GM18517 (cell line): ENCODE measurements around the gene UBXN1.
"Not testable (repeated sequence)": the region's sequence is repeated elsewhere in the genome, so short reads cannot be mapped to it uniquely, and the experiment has no call there.

Experiments
- ATAC-seq: cut with Tn5 transposase; IDR thresholded peaks from one replicate; pipeline ENCODE4 v1.9.1; 2021; ENCODE audit warnings: mild to moderate bottlenecking, moderate library complexity; ENCODE audit not compliant: unreplicated experiment

Gene UBXN1

DNA sequence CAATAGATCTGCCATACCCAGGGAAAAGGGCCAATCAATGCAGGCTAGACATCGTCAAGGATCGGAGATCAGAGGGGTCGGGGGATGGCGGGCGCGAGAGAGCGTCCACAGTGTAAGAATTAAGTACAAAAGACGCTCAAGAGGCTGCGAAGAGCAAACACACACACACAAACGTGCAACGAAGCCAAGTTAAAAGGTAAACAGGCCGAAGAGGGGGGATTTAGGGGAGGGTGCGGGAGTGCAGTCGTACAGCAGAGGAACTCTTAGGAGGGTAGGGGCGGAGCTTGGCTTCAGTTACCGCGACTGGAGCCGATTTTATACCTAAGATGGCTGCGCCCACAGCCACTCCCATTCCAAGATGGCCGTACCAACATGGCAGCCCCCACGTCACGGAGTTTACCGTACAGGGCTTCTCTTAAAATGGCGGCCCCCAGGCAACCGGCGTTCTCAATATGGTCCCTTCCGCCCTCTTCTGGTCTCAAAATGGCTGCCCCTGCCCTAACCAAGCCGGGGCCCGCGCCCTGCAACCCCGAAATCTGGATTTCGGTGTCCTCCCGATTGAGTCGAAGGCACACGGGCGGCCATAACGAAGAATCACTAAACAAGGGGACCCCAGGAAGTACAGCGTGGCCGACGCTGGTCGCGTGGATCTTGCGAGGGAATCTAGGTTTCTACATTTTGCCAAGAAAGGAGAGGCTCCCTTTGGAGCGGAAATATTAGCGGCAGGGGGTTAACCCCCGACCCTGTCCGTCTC lies 30.6 kb upstream of the UBXN1 start:
- ATAC-seq = peak; percentile 70

DNA sequence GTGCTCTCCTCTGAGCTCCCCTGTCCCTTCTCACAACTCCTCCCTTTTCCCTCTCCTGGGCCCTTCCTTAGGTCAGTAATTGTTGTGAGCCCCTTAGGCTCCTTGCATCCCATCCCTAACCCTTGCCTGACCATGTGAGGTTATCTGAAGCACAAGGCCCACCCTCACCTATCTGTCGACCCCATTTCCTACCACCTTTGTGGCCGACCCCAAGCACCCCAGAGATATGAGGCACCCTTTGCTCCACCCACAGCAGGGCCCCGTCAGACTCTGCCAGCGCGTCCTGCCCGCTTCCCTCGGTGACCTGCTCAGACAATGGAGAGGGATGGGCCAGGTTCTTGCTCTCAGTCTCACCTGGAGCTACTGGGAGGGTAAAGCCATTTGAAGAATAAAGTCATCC lies 29.9 kb upstream of the UBXN1 start:
- ATAC-seq = no peak

DNA sequence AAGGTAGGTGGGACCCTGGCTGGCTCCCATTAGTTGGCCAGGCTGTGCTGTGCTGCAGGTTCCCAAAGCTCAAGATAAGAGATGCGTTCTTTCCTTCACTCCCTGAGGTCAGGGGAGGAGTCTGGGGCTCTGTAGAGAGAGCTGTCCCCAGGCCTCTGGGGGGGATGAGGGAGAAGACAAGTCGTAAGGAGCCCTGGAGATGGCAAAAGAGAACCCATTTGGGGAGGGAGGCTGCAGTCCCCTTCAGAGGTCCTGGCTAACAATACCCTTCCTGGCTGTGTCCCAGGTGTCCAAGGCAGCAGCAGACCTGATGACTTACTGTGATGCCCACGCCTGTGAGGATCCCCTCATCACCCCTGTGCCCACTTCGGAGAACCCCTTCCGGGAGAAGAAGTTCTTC lies 29.5 kb upstream of the UBXN1 start:
- no peak for ATAC-seq

DNA sequence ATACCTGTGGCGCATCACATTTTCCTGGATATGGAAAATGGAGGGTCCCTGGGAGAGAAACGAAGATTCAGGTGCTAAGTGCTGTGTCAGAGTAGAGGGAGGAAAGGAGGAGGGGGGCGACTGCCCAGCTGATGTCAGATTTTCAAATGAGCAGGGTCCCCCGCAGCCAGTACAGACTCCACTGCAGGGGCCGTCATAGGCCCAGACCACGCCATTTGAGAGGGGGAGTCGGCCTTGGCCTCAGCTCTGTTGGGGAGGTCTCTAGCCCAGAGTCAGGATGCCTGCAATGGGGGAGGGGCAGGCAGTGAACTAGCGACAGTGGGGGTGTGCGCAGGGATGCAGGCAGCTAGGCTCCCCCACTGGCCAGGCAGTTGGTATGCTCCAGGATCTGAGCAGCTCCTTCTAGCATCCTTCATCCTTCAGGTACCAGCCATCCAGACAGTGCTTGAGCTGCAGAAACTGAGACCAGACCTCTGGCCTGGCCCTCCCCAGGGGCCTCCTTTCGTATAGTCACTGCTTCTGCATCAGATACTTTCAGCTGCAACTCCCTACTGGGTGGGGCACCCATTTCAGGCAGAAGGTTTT lies 28.5 kb upstream of the UBXN1 start, which contains the start of the genes BSCL2 and GNG3:
TSS of gene BSCL2 (minus strand) at position 148 of the 585 bp plus-strand sequence. CDS start 229 bp downstream, outside the sequence.
TSS of gene GNG3 (plus strand) at position 400 of the 585 bp plus-strand sequence. CDS start 620 bp downstream, outside the sequence.
- ATAC-seq = no peak

DNA sequence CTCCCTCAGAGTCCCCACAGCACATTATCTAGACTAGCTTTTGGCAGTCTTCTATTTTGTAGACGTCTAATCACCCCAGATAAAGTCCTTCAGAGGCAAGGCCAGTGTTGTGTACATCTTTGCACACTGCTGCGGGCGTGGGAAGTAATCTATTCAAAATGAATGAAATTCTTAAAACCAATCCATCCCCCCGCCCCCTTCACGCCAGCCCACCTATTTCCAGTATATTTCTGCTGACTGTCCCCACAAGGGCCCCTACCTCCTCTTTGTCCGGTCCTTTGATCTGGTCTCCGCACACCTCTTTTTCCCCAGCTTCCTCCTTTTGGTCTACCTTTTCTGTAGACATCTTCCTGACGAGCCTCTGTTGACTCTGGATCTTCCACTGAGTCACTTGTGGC lies 28.0 kb upstream of the UBXN1 start:
- ATAC-seq = no peak

DNA sequence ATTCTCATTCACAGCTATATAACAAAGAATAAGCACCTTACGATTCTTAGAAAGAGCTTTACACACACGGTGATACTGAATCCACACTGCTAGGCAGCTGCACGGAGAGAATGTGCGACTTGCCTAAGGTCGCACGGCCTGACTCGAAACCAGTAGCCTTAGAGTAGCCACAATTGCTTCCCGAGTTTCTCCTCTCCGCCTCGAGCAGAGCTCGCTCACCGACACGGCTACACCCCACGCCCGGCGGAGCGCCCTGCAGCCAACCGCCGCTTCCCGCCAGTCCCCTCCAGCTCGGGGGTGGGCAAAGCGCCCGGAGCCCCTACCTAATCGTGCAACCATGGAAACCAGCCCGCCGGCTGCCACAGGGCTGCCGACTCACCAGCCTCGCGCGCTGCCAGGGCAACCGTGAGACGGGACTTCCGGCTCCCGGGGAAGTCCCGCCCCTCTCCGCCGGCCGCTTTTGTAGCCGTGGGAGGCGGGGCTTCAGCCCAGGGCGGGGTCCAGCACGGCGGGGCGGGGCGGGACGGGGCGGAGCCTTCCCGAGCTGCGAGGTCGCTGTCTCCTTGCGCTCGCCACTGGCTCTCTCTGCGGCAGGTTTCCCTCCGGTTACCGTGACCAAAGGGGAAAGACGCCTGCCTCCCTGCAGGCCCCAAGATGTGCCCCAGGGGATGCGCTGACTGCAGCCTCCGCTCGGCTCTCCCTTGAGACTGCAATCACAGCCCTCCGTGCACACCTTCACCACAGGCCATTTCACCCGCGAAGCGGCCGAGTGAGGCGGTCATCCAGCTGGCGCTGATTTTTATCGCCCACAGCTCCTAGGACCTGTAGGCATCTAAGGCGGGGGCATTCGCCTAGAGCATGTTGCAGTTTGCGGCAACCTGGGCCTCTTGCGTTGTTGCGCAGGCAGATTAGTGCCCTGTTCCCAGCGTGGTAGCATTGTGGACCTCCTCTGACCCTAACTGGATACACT lies 27.3 kb upstream of the UBXN1 start:
- ATAC-seq = peak; percentile 34

DNA sequence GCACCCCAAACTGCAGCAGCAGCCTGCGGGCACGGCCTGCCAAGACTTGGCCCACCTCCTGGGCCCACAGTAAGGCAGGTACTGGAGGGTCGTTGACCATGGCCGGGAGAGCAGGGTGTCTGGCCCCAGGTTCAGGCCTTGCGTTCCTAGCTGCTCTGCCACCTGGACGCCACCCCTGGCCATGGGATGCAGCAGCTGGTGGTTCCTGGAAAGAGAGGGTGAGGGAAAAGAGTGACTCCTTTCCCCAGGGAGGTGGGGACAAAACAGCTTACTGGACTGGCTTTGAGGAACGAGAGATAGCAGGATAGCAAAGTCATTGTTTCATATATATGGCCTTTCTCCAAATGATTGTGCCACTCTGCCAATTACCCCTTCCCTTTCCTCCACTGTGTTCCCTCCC lies 26.5 kb upstream of the UBXN1 start:
- ATAC-seq = no peak

DNA sequence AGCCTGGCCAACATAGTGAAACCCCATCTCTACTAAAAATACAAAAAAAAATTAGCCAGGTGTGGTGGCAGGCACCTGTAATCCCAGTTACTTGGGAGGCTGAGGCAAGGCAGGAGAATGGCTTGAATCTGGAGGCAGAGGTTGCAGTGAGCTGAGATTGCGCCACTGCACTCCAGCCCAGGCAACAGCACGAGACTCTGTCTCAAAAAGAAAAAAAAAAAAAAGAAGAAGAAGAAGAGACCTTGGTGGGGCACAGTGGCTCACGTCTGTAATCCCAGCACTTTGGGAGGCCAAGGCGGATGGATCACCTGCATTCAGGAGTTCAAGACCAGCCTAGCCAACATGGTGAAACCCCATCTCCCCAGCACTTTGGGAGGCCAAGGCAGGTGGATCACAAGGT lies 25.0 kb upstream of the UBXN1 start:
- ATAC-seq = not testable (repeated sequence)

DNA sequence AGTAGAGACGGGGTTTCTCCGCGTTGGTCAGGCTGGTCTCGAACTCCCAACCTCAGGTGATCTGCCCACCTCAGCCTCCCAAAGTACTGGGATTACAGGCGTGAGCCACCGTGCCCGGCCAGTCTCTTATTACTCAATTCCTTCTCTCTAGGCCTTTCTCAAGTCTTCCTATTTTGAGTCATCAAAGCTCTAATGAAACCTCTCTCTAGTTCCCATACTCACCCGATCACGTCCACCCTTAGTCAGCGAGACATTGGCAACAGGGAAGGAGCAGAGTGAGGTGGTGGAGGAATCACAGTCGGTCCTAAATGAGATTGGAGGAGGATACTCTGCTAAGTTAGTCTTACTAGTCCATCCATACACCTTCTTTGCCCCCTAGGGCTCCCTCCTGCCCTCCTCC lies 23.4 kb upstream of the UBXN1 start:
- no peak for ATAC-seq

DNA sequence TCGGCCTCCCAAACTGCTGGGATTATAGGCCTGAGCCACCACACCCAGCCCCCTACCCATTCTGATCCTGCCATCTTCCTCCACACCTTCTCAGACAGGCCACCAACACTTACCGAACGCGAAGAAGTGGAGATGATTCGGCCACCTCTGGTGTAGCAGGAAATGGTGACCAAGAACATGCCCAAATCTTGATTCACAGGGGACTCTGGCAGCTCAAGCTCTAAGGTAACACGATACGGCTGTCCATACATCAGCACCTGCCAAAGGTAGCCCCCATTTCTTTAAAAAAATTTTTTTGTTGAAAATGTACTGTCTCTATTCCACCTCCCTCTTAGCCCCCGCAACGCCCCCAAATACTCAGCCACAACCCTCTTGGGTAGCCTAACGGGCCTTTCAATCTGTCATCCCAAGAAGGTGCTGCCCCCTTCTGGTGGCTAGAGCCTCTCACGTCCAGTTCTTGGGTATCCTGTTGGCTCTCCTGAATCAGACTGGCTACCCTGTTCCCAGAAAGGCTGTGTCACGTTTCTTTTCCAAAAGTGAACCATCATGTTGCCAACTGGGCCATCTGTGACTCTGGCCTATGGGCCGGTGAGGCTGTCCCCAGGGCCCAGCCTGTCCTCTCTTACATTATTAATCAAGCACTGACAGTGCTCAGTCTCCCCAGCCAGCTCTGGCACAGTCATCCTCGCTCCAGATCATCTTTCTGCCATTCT lies 15.7 kb upstream of the UBXN1 start:
- no peak for ATAC-seq

DNA sequence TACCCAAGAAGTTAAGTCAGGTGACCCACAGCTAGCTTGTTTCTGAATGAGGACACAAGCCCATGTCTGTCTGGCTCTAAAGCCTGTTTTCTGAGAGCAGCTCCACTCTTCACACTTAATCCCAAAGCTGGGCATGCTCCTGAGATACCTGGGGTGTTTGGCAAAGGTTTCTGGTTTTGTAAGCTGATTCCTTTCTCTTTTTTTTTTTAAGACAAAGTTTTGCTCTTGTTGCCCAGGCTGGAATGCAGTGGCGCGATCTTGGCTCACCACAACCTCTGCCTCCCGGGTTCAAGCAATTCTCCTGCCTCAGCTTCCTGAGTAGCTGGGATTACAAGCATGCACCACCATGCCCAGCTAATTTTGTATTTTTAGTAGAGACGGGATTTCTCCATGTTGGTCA lies 14.8 kb upstream of the UBXN1 start:
- not testable (repeated sequence) for ATAC-seq

DNA sequence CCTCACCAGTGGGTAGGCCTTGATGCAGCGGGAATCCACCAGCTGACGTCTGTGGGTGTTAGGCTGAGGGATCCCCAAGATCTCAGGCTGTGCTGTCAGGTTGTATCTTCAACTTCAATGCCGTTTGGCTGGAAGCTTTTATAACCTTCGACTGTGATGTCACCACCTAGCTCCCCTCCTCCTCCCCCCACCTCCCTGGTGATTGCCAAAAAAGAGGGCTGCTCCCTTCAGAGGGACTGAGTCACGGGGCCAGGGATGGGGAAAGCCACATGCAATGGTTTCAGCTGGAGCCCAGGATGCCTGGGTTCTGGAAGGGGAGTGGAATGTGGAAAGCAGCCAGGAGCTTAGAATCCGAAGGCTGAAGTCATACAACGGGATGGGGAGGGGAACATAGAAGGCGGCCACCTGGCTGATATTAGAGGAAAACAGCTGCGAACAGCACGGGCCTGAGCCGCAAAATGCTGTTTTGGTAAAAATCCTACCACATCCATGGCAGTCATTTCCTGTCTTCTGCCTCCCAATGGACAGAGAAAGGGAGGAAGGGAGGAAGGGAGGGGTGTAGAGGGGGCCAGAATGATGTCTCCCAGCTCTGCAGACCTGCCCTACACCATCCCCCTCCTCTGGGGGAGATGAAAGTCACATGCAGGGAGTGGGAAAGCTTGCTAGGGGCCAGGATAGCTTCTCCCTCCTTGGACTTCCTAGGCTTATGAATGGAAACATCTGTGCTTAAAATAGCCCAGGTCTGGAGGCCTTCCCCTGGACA lies 10.7 kb upstream of the UBXN1 start, which contains the start of gene LRRN4CL:
TSS of gene LRRN4CL (minus strand) at position 110 of the 763 bp plus-strand sequence. CDS start 1,022 bp downstream, outside the sequence.
- no peak for ATAC-seq

DNA sequence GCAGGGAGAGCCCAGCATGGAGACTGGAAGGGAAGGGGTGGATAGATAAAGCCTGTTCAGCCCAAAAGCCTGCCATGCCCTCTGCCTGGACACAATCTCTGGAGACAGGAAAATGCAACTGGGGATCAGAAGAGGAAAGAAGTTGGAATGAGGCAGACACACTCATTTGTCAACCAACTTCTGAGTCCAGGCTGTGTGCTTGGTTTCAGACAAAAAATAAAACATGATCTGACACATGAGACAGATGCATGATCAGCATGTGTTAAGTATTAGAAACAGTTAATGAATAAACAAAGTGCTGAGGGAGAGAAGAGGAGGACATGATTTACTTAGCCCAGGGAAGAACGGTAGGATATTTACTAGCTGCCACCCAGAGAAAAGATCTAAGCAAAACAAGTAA lies 9.6 kb upstream of the UBXN1 start:
- no peak for ATAC-seq

DNA sequence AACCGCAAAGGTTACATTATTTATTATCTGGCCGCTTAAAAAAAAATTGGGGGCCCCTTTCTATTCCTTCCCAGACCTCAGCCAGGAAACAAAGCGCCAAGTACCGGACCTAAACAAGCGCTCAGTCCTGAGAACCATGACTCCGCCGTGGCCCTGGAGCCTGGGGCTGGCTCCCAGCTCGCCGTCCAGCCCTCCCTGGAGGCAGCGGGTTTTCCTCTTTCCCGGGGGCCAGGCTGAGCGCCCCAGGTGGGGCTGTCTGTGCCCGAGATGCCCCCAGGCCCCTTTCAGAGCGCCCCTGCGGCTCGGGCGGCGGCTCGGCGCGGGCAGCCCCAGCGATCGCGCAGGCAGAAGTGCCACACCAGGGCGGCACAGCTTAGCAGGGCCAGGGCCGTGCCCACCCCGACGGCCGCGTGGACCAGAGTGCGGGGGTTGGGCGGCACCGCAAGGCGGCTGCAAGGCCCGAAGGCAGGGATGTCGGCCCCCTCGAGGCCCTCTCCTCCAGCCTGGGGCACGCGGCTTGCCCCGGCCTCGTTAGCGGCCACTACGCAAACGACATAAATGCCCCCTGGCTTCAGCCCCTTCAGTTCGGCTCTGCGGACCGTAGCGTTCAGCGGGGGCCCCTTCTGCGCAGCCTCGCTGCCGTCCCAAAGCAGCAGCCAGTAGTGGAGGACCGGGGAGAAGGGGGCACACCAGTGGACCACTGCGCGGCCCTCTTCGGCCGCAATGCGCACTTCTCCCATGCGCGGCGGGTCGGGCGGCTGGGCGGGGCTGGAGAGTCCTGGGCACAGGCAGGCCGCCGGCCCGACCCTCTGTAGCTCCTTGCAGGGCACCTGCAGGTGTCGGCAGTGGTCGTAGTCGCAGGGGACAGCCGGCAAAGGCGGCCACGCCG lies 8.9 kb upstream of the UBXN1 start:
- no peak for ATAC-seq

DNA sequence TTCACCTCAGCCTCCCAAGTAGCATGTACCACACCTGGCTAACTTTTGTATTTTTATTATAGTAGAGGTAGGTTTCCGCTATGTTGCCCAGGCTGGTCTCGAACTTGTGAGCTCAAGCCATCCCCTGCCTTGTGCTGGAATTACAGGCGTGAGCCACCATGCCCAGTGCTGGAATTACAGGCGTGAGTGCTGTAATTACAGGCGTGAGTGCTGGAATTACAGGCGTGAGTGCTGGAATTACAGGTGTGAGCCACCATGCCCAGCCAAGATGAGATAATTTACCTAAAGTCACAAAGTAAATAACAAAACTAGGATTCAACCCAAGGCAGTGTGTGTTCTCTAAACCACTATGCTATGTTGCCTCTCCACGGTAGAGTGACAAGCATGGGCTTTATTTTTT lies 3.6 kb upstream of the UBXN1 start:
- ATAC-seq = no peak

DNA sequence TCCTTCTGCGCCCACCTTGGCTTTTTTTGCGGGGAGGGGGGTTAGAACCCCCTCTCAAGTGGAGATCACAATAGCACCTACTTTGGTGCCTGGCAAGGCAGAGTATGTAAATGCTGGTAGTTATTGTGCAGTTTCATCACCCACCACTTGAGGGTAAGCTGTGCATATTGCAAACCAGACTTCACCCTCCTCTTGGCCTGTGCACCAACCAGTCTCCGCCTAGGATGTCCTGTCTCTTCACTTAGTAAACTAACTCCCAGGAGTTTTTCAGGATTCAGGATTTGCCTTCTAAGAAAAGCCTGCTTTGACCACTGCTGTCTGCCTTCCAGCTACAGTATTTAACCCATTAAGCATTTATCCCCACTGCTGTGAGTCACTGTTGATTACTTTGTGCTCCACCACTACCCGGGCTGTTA lies 2.0 kb upstream of the UBXN1 start:
- peak; percentile 47 for ATAC-seq

DNA sequence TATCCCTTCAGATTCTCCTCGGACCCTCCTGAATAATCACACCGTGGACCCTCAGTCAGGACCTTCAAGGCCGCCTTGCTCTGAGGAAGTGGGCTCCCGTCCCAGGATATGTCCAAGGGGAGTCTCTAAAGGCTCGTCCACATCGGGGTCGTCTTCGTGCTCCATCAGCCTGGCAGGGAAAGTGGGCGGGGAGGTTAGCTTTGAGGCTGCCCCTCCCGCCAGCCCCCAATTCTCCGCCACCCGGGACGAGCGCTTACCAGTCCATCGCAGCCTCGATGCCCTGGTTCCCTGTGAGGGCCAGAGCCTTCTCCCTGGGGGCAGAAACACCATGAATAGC lies 472 bp downstream of the UBXN1 start:
- ATAC-seq = no peak

DNA sequence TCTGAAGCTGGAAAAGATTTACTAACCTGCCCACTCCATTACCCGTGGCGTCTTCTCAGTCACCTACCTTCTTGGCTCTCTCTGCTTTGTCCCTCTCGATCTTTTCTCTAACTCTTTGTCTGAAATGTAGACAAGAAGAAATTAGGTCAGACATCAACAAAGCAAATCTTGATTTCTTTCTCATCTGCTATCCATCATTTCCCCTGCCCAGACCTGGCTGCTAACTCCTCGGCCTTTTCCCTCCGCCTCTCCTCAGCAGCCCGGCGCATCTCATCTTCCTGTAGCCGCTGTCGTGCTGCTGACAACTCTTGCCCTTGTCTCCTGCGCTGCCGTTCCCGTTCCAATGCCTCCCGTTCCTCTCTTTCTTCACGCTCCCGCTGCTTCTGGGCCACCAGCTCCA lies 1.2 kb downstream of the UBXN1 start:
- no peak for ATAC-seq

DNA sequence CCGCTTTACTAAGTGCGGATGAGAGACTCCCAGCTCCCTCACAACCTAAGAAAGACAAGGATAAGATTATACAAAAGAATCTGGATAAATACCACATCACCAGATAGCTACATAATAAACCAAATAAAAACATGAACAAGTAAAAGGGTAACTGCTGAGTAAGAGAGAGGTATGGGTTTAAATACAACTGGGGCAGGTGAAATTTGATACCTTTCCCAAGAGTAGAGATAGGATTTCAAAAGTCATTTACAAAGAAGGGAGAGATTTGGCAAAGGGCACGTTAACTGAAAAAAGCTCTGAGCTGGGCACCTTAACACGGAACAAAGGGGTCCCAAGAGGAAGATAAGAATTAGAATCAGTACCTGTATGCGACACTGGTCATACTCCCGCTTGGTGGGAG lies 1.7 kb downstream of the UBXN1 start:
- ATAC-seq = no peak
